ENCODE data around the gene DNMBP. TPM values are rescaled to one million over a fixed set of nuclear protein-coding genes. Genes with fewer than 3 reads are reported as not detected.

DNMBP gene
- total and polyA plus RNA-seq, 2 of the 8 experiments (the other 6 are each of a cell fraction or from before 2014, with no cell fraction given) = 19.1 to 26.4 TPM

- TF ChIP-seq ATF3 (IDR thresholded peaks at IDR 0.05; ENCODE audit: insufficient read depth, low read depth, low read length) (no peak), SIX5 (IDR thresholded peaks at IDR 0.05; ENCODE audit: low read depth, low read length) (no peak), ZNF274 (IDR thresholded peaks at IDR 0.05; ENCODE audit: borderline replicate concordance, extremely low read depth, low read length) (no peak), POU5F1 (IDR thresholded peaks at IDR 0.05; ENCODE audit: low read depth, low read length) (no peak), SRF (IDR thresholded peaks at IDR 0.05; ENCODE audit: low read depth, low read length) (no peak), NRF1 (IDR thresholded peaks at IDR 0.05; ENCODE audit: low read depth, low read length) (no peak), BACH1 (IDR thresholded peaks at IDR 0.05; ENCODE audit: low read length) (no peak), BCL11A (IDR thresholded peaks at IDR 0.05; ENCODE audit: low read depth in 2 of 2, low read length in 2 of 2) (no peak), EGR1 (IDR thresholded peaks at IDR 0.05; ENCODE audit: borderline replicate concordance, low read depth, low read length) (no peak)
Measured at GRCh38 chr10:100014071-100014762, 4.5 kb upstream of the DNMBP start (continued).

Data from H1 (cell line).